ENCODE measurements around the gene GUCY1A2.
"Not testable (repeated sequence)": the region's sequence is repeated elsewhere in the genome, so short reads cannot be mapped to it uniquely, and the experiment has no call there.

The GUCY1A2 gene

GRCh38 chr11:107018219-107018901 lies at the start of gene GUCY1A2:
Gene GUCY1A2, minus strand, starts transcription at chr11:107018476. Its CDS starts 421 bp downstream, at chr11:107018055.
- no peak within 1 kb of the TSS for H3K4me3 ChIP-seq (ENCODE audit: low read depth in 1 of 2, low read length in 2 of 2)
- H3K4me2 ChIP-seq (ENCODE audit: insufficient read depth, low read length), result no peak within 1 kb of the TSS
- ATAC-seq (ENCODE audit: insufficient read depth, low read depth), result no peak
- H2AFZ ChIP-seq (ENCODE audit: low read depth, low read length), result no peak within 1 kb of the TSS
- no peaks in the 10 kb centered on the region for H4K20me1 ChIP-seq (ENCODE audit: insufficient read depth, low read length)
- TF ChIP-seq EZH2 (IDR thresholded peaks at IDR 0.05; ENCODE audit: borderline replicate concordance, low read depth, low read length, severe bottlenecking) (no peak), CTCF (IDR thresholded peaks at IDR 0.05; ENCODE audit: borderline replicate concordance, extremely low read depth, low read length, poor library complexity, severe bottlenecking) (no peak)
- H3K4me1 ChIP-seq (ENCODE audit: insufficient read depth, low read length), result no peaks in the 10 kb centered on the region
- DNase-seq, result no peak
- H3K79me2 ChIP-seq (ENCODE audit: insufficient read depth, low read length), result no peaks in the 10 kb centered on the region
- H3K36me3 ChIP-seq (ENCODE audit: insufficient read depth, low read length), result no peaks in the 10 kb centered on the region
- no peak within 1 kb of the TSS for H3K27ac ChIP-seq (ENCODE audit: low read length)
- H3K27me3 ChIP-seq (ENCODE audit: insufficient read depth, low read length, poor library complexity), result no peaks in the 10 kb centered on the region
- H3K9ac ChIP-seq (ENCODE audit: low read depth, low read length), result no peak within 1 kb of the TSS
- H3K9me3 ChIP-seq (ENCODE audit: insufficient read depth, low read length, severe bottlenecking), result no peaks in the 10 kb centered on the region

DNA sequence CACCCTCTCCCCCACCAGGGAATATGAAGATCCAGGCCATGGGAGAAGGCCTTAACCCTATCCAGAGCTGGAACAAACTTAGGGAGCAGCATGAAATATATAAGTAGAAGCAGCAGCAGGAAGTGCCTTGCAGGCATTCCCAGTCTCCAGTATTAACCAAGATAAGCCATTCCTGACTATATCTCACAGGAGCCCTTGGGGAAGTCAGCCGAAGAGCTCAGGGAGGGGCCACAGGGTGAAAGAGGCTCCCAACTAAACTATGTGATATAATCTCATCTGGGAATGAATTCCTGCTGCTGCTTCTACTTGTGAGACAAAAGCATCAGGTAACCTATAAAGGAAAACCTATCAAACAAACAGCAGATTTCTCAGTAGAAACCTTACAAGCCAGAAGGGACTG lies 36.1 kb upstream of the GUCY1A2 start:
- no peak overlapping the region for H3K27ac ChIP-seq (ENCODE audit: low read length)
- H2AFZ ChIP-seq (ENCODE audit: low read depth, low read length), result no peak overlapping the region
- H3K4me3 ChIP-seq (ENCODE audit: low read depth in 1 of 2, low read length in 2 of 2), result no peak overlapping the region
- H3K9me3 ChIP-seq (ENCODE audit: insufficient read depth, low read length, severe bottlenecking), result peaks cover 34% of the 10 kb centered on the region
- DNase-seq (no peak), ATAC-seq (ENCODE audit: insufficient read depth, low read depth) (no peak)
- no peaks in the 10 kb centered on the region for H3K4me1 ChIP-seq (ENCODE audit: insufficient read depth, low read length)
- H4K20me1 ChIP-seq (ENCODE audit: insufficient read depth, low read length), result no peaks in the 10 kb centered on the region
- H3K27me3 ChIP-seq (ENCODE audit: insufficient read depth, low read length, poor library complexity), result no peaks in the 10 kb centered on the region
- no peaks in the 10 kb centered on the region for H3K36me3 ChIP-seq (ENCODE audit: insufficient read depth, low read length)
- no peaks in the 10 kb centered on the region for H3K79me2 ChIP-seq (ENCODE audit: insufficient read depth, low read length)
- no peak overlapping the region for H3K4me2 ChIP-seq (ENCODE audit: insufficient read depth, low read length)
- H3K9ac ChIP-seq (ENCODE audit: low read depth, low read length), result no peak overlapping the region
- TF ChIP-seq CTCF (IDR thresholded peaks at IDR 0.05; ENCODE audit: borderline replicate concordance, extremely low read depth, low read length, poor library complexity, severe bottlenecking) (no peak), EZH2 (IDR thresholded peaks at IDR 0.05; ENCODE audit: borderline replicate concordance, low read depth, low read length, severe bottlenecking) (no peak)

GRCh38 chr11:107051332-107051731 lies 33.1 kb upstream of the GUCY1A2 start:
- H3K4me3 ChIP-seq (ENCODE audit: low read depth in 1 of 2, low read length in 2 of 2); ATAC-seq (ENCODE audit: insufficient read depth, low read depth); H3K9ac ChIP-seq (ENCODE audit: low read depth, low read length); DNase-seq; H3K36me3 ChIP-seq (ENCODE audit: insufficient read depth, low read length); H2AFZ ChIP-seq (ENCODE audit: low read depth, low read length); H4K20me1 ChIP-seq (ENCODE audit: insufficient read depth, low read length); H3K4me2 ChIP-seq (ENCODE audit: insufficient read depth, low read length); H3K79me2 ChIP-seq (ENCODE audit: insufficient read depth, low read length); H3K27me3 ChIP-seq (ENCODE audit: insufficient read depth, low read length, poor library complexity); H3K4me1 ChIP-seq (ENCODE audit: insufficient read depth, low read length); H3K27ac ChIP-seq (ENCODE audit: low read length): not testable (repeated sequence)
- H3K9me3 ChIP-seq (ENCODE audit: insufficient read depth, low read length, severe bottlenecking), result peaks cover 39% of the 10 kb centered on the region

- peaks cover 39% of the 10 kb centered on the region for H3K9me3 ChIP-seq (ENCODE audit: insufficient read depth, low read length, severe bottlenecking)
- H3K9ac ChIP-seq (ENCODE audit: low read depth, low read length); H3K79me2 ChIP-seq (ENCODE audit: insufficient read depth, low read length); H2AFZ ChIP-seq (ENCODE audit: low read depth, low read length); H3K4me1 ChIP-seq (ENCODE audit: insufficient read depth, low read length); H4K20me1 ChIP-seq (ENCODE audit: insufficient read depth, low read length); H3K27ac ChIP-seq (ENCODE audit: low read length); H3K4me2 ChIP-seq (ENCODE audit: insufficient read depth, low read length); H3K27me3 ChIP-seq (ENCODE audit: insufficient read depth, low read length, poor library complexity); DNase-seq; ATAC-seq (ENCODE audit: insufficient read depth, low read depth); H3K36me3 ChIP-seq (ENCODE audit: insufficient read depth, low read length); H3K4me3 ChIP-seq (ENCODE audit: low read depth in 1 of 2, low read length in 2 of 2): not testable (repeated sequence)
Observed at GRCh38 chr11:107050899-107051298, 32.6 kb upstream of the GUCY1A2 start.

Data from DND-41 (cell line).